Effector memory CD8-positive, alpha-beta T cell (primary cell): ENCODE data around the gene KRTAP4-8.
"Not testable (repeated sequence)": the region's sequence is repeated elsewhere in the genome, so short reads cannot be mapped to it uniquely, and the experiment has no call there.

Experiments used
- ATAC-seq: fragments of 150-1000 bp; cut with Tn5 transposase; replicated peaks from 2 replicates; pipeline ENCODE4 v1.10.0; 2021; ENCODE audit warnings: mild to moderate bottlenecking, moderate library complexity
- DNase-seq, 3 experiments: peaks; one replicate each; pipeline ENCODE4 v3.0.0; 2021
- H3K27ac Mint-ChIP-seq, 2 donors: one replicate each; pipeline ENCODE4 v1.8.0; 2022; ENCODE audit warnings: mild to moderate bottlenecking in 2 of 2, mixed read lengths in 2 of 2, moderate library complexity in 2 of 2
- H3K27me3 Mint-ChIP-seq, 2 donors: one replicate each; pipeline ENCODE4 v1.8.0; 2022; ENCODE audit warnings: mixed read lengths in 2 of 2
- H3K36me3 Mint-ChIP-seq: one replicate; pipeline ENCODE4 v1.8.0; 2022; ENCODE audit warnings: mild to moderate bottlenecking, moderate library complexity, mixed read lengths; ENCODE audit not compliant: insufficient read depth
- H3K4me1 Mint-ChIP-seq, 2 donors: one replicate each; pipeline ENCODE4 v1.8.0; 2022; ENCODE audit warnings: low read depth in 2 of 2, mixed read lengths in 2 of 2
- H3K4me3 Mint-ChIP-seq, 2 donors: one replicate each; pipeline ENCODE4 v1.8.0; 2022; ENCODE audit warnings: mild to moderate bottlenecking in 2 of 2, mixed read lengths in 2 of 2, moderate library complexity in 2 of 2
- H3K9me3 Mint-ChIP-seq, 2 donors: one replicate each; pipeline ENCODE4 v1.8.0; 2022; ENCODE audit warnings: mixed read lengths in 2 of 2
- total RNA-seq, 9 experiments: gene quantifications; one replicate each; lab custom pipeline; 2026; lab: John Stamatoyannopoulos, UW

The KRTAP4-8 gene
- 0 reads per million in 9 experiments for total RNA-seq

DNA sequence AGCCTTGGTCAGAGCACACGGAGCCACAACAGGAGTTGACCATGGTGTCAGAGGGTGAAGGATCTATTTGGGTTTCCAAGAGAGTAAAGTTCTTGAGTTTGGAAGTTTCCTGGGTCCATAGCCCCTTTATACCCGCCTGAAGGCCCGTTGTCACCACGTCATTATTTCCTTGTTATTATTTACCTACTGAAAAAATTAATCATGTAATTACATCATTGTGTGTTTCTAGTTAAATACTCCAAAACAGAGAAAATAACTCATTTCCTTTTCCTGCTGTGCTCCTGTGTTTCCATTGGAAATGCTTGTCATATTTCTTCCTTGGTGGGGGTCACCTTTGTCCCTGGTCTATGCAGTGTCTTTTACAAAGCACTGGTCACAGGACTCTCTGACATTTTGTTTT lies at the start of gene KRTAP4-8:
KRTAP4-8 (minus strand) TSS at position 101 of the 400 bp plus-strand sequence; CDS start at position 43, 58 bp downstream.
- Mint-ChIP-seq H3K27me3 (peaks cover 33 to 59% of the 10 kb centered on the region in 2 donors), H3K4me1 (peaks cover 0 to 1% of the 10 kb centered on the region in 2 donors), H3K36me3 (no peaks in the 10 kb centered on the region), H3K9me3 (no peaks in the 10 kb centered on the region), H3K4me3 (no peak within 1 kb of the TSS), H3K27ac (no peak within 1 kb of the TSS)
- no peak for DNase-seq
- no peak for ATAC-seq

- Mint-ChIP-seq H3K4me3 (no peak overlapping the region), H3K27ac (no peak overlapping the region), H3K36me3 (peaks cover 3% of the 10 kb centered on the region), H3K27me3 (peaks cover 20 to 23% of the 10 kb centered on the region in 2 donors), H3K9me3 (peaks cover 4 to 15% of the 10 kb centered on the region in 2 donors), H3K4me1 (peaks cover 0 to 2% of the 10 kb centered on the region in 2 donors)
- no peak for DNase-seq
- no peak for ATAC-seq
Measured at GRCh38 chr17:41145261-41145660, 47.3 kb upstream of the KRTAP4-8 start.

DNA sequence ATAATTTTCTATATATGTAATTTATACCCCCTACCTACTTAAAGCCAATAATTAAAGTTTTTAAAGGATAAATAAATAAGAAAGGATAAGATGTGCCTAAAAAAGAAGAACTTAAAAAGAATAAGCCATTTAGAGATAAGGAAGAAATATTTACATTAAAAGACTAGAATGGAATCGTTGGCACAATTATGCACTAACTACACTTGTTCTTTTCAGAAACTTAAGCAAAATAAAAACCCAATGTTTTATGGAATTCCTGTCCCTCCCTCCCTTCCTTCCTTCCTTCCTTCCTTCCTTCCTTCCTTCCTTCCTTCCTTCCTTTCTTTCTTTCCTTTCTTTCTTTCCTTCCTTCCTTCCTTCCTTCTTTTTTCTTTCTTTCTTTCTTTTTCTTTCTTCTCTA lies 46.9 kb upstream of the KRTAP4-8 start:
- peaks cover 24% of the 10 kb centered on the region in 2 donors for H3K27me3 Mint-ChIP-seq
- H3K27ac Mint-ChIP-seq: no peak overlapping the region
- ATAC-seq (no peak), DNase-seq (no peak)
- peaks cover 0 to 2% of the 10 kb centered on the region in 2 donors for H3K4me1 Mint-ChIP-seq
- no peak overlapping the region for H3K4me3 Mint-ChIP-seq
- H3K36me3 Mint-ChIP-seq: peaks cover 3% of the 10 kb centered on the region
- peaks cover 4 to 17% of the 10 kb centered on the region in 2 donors for H3K9me3 Mint-ChIP-seq

- Mint-ChIP-seq H3K27ac (no peak overlapping the region), H3K4me3 (no peak overlapping the region), H3K36me3 (no peaks in the 10 kb centered on the region), H3K9me3 (peaks cover 6 to 22% of the 10 kb centered on the region in 2 donors), H3K27me3 (peaks cover 18 to 34% of the 10 kb centered on the region in 2 donors), H3K4me1 (no peaks in the 10 kb centered on the region)
- DNase-seq (no peak), ATAC-seq (no peak)
Measured at GRCh38 chr17:41141361-41141760, 43.4 kb upstream of the KRTAP4-8 start.

- H3K4me3 Mint-ChIP-seq: no peak within 1 kb of the TSS
- H3K4me1 Mint-ChIP-seq: no peaks in the 10 kb centered on the region
- peaks cover 13 to 34% of the 10 kb centered on the region in 2 donors for H3K27me3 Mint-ChIP-seq
- DNase-seq (no peak), ATAC-seq (no peak)
- no peak within 1 kb of the TSS for H3K27ac Mint-ChIP-seq
- peaks cover 6 to 22% of the 10 kb centered on the region in 2 donors for H3K9me3 Mint-ChIP-seq
- no peaks in the 10 kb centered on the region for H3K36me3 Mint-ChIP-seq
Measured at GRCh38 chr17:41140360-41141131, 42.6 kb upstream of the KRTAP4-8 start, which contains the start of gene KRTAP4-6. Gene KRTAP4-6, minus strand, starts transcription at chr17:41140544. Its CDS starts 57 bp downstream, at chr17:41140487.

DNA sequence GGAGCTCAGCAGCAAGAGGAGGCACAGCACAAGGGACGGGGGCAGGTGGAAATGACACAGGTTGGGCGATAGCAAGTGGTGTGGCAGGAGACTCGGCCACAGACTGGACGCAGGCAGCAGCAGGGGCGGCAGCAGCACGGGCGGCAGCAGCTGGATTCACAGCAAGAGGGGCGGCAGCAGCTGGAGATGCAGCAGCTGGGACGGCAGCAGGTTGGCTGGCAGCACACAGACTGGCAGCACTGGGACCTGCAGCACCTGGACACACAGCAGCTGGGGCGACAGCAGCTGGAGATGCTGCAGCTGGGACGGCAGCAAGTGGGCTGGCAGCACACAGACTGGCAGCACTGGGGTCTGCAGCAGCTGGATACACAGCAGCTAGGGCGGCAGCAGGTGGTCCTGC lies 41.9 kb upstream of the KRTAP4-8 start:
- DNase-seq, H3K4me1 Mint-ChIP-seq, H3K4me3 Mint-ChIP-seq, H3K36me3 Mint-ChIP-seq, H3K27ac Mint-ChIP-seq, ATAC-seq: not testable (repeated sequence)
- peaks cover 6 to 22% of the 10 kb centered on the region in 2 donors for H3K9me3 Mint-ChIP-seq
- H3K27me3 Mint-ChIP-seq: peaks cover 13 to 34% of the 10 kb centered on the region in 2 donors

- ATAC-seq: peak; percentile 72
- peaks cover 11 to 13% of the 10 kb centered on the region in 2 donors for H3K4me1 Mint-ChIP-seq
Measured at GRCh38 chr17:41133880-41134735, 36.2 kb upstream of the KRTAP4-8 start.

DNA sequence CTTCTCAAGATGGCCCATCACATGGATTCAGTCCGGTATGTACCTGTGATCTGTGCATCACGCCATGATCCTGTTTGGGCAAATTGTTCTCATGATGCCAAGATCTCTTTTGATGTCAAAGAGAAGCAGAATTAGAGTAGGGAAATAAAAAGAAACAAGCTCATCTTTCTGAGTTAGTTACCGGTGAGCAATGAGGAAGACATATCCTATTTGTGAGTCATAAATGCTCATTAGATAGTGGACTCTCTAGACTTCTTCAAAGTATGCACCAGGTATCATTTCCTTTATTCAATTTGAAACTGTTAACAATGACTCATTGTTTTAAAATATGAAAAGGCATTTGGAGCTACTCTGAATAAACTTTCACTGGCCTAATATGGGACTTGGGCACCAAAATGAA lies 34.0 kb upstream of the KRTAP4-8 start:
- Mint-ChIP-seq H3K4me3 (no peak overlapping the region), H3K36me3 (no peaks in the 10 kb centered on the region), H3K27me3 (no peaks in the 10 kb centered on the region), H3K27ac (no peak overlapping the region), H3K4me1 (peaks cover 11 to 14% of the 10 kb centered on the region in 2 donors), H3K9me3 (no peaks in the 10 kb centered on the region)
- DNase-seq (no peak), ATAC-seq (no peak)

More at GRCh38 chr17:41133880-41134735, 36.2 kb upstream of the KRTAP4-8 start:
- peak overlapping the region; percentile 17 to 54 for H3K4me3 Mint-ChIP-seq
- peaks cover 0 to 12% of the 10 kb centered on the region in 2 donors for H3K27me3 Mint-ChIP-seq
- H3K27ac Mint-ChIP-seq: peak overlapping the region; percentile 27 to 52
- DNase-seq: no peak
- no peaks in the 10 kb centered on the region for H3K9me3 Mint-ChIP-seq
- no peaks in the 10 kb centered on the region for H3K36me3 Mint-ChIP-seq

- DNase-seq (no peak), ATAC-seq (no peak)
- no peak overlapping the region for H3K4me3 Mint-ChIP-seq
- peaks cover 30 to 40% of the 10 kb centered on the region in 2 donors for H3K4me1 Mint-ChIP-seq
- H3K9me3 Mint-ChIP-seq: no peaks in the 10 kb centered on the region
- peaks cover 9% of the 10 kb centered on the region for H3K36me3 Mint-ChIP-seq
- H3K27ac Mint-ChIP-seq: no peak overlapping the region
- H3K27me3 Mint-ChIP-seq: peaks cover 10 to 12% of the 10 kb centered on the region in 2 donors
Measured at GRCh38 chr17:41127371-41127770, 29.4 kb upstream of the KRTAP4-8 start.

DNA sequence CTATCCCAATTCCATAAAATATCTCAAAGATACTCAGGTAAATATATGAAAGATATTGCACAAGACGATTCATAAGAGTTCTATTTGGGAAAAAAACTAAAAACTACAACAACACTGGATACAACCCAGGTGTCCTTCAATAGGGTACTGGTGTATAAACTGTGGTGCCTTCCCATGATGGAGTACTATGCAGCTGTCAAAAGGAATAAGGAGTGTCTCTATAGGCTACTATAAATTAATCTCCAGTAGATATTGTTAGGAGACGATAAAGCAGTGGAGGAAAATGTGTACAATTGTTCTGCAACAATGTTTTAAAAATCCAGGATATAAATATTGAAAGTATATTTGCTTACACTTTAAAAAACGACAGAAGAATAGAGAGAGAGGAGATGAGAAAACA lies 28.5 kb upstream of the KRTAP4-8 start:
- DNase-seq (no peak), ATAC-seq (no peak)
- Mint-ChIP-seq H3K27me3 (peaks cover 12 to 14% of the 10 kb centered on the region in 2 donors), H3K4me3 (peak overlapping the region in 1 of 2 donors; percentile 27), H3K27ac (no peak overlapping the region), H3K36me3 (peaks cover 9% of the 10 kb centered on the region), H3K9me3 (no peaks in the 10 kb centered on the region), H3K4me1 (peaks cover 30 to 33% of the 10 kb centered on the region in 2 donors)

GRCh38 chr17:41125064-41125463 lies 27.1 kb upstream of the KRTAP4-8 start:
- ATAC-seq (no peak), DNase-seq (no peak)
- Mint-ChIP-seq H3K36me3 (peaks cover 10% of the 10 kb centered on the region), H3K27ac (no peak overlapping the region), H3K27me3 (peaks cover 12 to 14% of the 10 kb centered on the region in 2 donors), H3K9me3 (no peaks in the 10 kb centered on the region), H3K4me1 (peaks cover 30 to 34% of the 10 kb centered on the region in 2 donors), H3K4me3 (no peak overlapping the region)

DNA sequence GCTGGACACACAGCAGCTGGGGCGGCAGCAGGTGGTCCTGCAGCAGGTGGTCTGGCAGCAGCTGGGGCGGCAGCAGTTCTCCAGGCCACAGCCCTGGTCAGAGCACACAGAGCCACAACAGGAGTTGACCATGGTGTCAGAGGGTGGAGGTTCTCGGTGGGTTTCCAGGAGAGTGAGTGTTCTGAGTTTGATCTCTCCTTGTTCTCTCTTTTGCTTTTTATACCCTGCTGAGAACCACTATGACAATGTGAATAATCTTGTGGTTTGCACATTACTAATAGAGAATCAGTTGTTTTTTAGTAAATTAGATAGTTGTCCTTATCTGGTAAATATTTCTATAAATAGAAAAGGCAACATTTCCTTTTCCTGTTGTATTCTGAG lies 26.0 kb upstream of the KRTAP4-8 start, which contains the start of gene KRTAP4-12:
KRTAP4-12 (minus strand) TSS at position 192 of the 381 bp plus-strand sequence; CDS start at position 132, 60 bp downstream.
- Mint-ChIP-seq H3K4me3 (peak within 1 kb of the TSS; percentile 48 to 68), H3K4me1 (peaks cover 33 to 38% of the 10 kb centered on the region in 2 donors), H3K27me3 (peaks cover 12 to 14% of the 10 kb centered on the region in 2 donors), H3K36me3 (peaks cover 13% of the 10 kb centered on the region)
- not testable (repeated sequence) for DNase-seq, H3K27ac Mint-ChIP-seq, ATAC-seq, H3K9me3 Mint-ChIP-seq
